HG02973 (cell line): Measurements from ENCODE around the gene CLEC5A.
"Not testable (repeated sequence)": the region's sequence is repeated elsewhere in the genome, so short reads cannot be mapped to it uniquely, and the experiment has no call there.

ENCODE experiments used
- ATAC-seq: cut with Tn5 transposase; IDR thresholded peaks from one replicate; pipeline ENCODE4 v1.9.1; 2021; ENCODE audit warnings: moderate library complexity; ENCODE audit not compliant: unreplicated experiment

CLEC5A gene

DNA sequence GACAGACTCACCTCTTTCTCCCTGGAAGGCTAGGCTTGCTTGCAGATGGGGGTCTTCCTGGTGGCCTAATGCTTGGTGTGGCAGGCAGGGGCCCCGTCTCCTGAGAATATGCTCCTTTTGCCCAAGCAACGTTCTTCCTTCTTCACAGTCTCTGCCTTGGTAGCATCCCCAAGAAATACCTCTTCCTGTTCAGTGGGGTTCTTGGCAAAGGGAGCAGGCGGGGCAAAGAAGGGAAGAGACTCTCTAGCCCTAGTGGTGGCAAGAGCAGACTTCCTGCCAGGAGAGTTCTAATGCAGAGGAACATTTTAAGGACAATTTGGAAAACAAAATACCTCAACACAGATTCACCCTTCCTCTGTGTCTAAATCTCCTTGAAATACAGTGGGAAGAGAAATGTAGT is at the start of gene CLEC5A:
TSS of gene CLEC5A (minus strand) at position 179 of the 400 bp plus-strand sequence. CDS start 682 bp downstream, outside the sequence.
- no peak for ATAC-seq

DNA sequence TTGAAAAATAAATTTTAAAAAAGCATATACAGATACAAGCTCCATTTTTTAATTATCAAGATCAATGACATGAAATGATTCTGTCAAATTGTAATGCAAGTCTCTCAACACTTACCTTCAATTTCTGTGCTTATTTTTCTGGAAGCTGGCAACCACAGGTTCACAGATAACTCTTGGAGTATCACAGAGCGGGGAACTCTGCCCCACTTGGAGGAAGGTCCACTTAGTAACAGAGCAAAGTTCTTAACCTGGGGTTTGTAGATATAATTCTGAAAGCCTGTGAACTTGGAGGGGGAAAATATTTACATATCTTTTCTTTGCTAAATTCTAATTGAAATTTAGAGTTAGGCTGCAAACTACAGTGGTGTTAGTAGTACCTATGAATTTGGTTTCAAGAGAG is 46.6 kb upstream of the CLEC5A start:
- ATAC-seq, result no peak

DNA sequence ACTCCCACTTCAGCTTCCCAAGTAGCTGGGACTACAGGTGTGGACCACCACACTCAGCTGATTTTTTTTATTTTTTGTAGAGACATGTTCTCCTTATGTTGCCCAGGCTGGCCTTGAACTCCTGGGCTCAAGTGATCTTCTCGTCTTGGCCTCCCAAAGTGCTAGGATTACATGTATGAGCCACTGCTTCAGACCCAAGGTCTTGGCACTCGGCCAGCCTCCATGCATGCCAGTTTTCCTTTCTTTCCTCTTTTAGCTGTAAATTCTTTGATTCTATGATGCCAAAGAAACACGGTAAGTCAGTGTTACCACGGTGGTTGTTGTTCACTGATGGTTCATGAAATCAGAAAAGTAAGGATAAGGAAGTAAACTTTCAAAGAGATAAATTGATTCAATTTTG is 45.9 kb upstream of the CLEC5A start:
- no peak for ATAC-seq

DNA sequence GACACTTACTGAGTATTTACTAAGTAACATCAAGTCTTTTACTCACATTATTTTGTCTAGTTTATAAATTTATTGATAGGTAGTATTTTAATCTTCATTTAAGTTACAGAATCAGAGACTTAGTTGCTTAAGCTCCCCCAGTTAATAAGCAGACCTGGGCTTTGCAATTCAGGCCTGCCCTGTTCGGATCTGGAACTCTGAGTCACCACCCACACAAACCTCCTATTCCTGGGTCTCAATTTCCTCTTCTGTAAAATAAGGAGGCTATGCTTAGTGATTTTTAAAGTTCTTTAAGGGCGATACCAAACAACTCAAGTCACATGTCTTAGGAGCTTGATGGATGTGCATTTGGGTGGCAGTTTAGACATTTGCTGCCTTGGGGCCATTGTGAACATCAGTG is 45.4 kb upstream of the CLEC5A start:
- ATAC-seq, result no peak

DNA sequence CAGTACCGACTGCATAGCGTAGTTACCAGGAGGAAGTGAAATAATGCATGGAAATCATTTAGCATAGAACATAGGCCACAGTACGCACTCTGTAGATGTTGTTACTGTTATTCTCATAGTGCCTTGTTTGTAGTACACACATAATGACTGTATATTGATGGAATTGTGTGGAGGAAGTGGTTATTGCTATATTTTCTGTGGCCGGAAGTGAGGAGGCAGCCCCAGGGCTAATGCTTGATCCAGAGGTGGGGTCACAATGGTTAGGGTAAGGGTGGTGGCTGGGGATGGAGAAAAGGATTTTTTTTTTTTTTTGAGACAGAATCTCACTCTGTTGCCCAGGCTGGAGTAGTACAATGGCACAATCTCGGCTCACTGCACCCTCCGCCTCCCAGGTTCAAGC is 44.4 kb upstream of the CLEC5A start:
- ATAC-seq, result no peak

DNA sequence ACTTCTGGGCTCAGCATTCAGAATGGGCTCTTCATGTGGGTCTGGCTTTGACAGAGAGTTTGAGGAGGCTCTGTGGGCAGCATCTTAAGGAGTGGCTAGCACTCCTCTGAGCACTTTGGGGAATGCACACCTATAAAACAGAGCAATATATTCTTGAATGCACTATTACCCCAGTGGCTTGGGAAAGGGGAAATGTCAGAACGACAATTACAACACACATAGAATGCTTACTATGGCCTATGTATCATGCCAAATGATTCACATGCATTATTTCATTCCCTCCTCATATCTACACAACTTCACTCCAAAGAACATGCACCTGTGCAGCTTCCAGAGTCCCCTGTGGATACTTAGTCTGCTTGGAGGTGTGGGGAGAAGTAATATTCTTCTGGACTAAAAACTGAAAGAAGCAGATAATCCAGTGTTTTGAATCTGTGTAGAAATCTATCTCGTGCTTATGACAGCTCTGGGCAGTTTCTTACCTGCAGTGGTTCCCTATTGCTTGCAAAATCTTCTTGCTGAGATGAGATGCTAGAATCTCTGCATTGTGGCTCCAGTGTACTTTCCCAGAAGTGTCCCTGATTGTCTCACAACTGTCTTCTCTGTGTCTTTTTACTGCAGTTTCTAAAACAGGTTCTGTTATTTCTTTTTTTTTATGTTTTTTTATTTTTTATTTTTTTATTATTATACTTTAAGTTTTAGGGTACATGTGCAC is 43.4 kb upstream of the CLEC5A start:
- no peak for ATAC-seq

DNA sequence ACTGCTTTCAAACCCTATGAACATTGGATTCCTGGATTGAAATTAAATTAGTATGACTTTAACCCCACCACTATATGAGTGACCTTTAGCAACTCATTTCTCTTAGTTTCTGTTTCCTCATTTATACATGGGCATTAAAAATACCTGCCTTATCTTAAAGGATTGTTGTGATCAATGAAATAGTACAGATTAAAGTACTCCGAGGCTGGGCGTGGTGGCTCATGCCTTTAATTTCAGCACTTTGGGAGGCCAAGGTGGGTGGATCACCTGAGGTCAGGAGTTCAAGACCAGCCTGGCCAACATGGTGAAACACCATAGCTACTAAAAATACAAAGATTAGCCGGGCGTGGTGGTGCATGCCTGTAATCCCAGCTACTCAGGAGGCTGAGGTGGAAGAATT is 41.0 kb upstream of the CLEC5A start:
- ATAC-seq, result not testable (repeated sequence)

DNA sequence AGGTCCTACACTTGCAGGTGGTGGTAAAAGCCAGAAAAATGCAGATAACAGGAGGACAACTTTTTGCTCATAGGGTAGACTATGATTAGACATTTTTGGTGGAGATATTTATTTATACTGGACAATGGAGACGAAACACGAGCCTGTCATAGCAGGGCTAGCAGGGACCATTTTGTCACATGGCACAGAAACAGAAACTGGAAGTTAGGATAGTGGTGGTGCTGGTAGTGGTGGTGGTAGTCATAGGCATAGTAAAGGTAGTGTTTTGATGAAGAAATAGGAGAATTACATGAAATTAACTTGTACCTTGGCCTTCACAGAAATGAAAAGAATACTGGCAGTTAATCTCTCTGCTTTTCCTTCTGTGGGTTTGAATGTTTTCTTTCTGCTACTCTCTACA is 40.1 kb upstream of the CLEC5A start:
- no peak for ATAC-seq

DNA sequence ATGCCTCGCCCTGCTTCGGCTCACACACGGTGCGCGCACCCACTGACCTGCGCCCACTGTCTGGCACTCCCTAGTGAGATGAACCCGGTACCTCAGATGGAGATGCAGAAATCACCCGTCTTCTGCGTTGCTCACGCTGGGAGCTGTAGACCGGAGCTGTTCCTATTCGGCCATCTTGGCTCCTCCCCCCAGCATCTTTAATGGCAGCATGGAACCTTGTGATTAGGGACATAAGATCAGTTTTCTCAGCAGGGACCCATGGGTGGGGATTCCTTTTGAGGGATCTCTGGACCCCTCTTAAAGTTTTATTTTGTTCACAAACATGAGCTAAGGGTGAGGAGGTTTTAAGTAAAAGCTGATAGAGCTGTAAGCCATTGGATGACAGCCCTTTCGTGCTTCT is 39.2 kb upstream of the CLEC5A start:
- not testable (repeated sequence) for ATAC-seq

DNA sequence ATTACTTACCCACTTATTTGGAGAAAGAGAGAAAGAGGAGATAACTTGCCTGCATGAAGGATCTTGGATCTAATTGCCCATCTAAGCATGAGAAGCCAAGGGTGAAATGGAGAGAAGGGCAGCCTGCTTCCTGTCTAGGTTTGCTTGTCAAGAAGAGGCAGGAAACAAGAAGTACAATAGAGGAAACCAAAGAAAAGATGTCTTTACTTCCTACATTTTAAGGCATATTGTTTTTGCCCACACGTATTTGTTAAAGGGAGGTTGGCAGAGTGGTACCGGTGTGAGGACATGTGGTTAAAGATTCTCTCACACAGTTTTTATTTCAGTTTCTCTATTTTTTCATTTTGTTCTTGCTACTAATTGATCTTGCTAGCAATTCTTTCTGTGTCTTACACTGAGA is 32.8 kb upstream of the CLEC5A start:
- no peak for ATAC-seq

DNA sequence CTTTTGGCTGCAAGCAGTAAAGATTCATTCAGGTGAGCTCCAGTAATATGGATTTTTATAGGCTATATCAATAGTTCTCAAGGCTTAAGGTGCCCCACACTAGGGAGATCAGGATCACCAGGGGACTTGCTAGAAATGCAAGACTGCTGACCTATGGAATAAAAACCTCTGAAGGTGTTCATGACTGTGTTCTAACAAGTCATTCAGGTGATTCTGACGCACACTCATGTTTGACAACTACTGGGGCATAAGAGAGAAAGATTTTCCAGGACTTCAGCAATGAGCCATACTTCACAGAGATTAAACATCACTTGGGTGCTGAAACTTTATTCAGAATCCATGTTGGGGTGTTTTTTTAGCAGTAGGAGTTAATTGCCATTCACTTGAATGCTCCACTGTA is 31.6 kb upstream of the CLEC5A start:
- ATAC-seq, result no peak

DNA sequence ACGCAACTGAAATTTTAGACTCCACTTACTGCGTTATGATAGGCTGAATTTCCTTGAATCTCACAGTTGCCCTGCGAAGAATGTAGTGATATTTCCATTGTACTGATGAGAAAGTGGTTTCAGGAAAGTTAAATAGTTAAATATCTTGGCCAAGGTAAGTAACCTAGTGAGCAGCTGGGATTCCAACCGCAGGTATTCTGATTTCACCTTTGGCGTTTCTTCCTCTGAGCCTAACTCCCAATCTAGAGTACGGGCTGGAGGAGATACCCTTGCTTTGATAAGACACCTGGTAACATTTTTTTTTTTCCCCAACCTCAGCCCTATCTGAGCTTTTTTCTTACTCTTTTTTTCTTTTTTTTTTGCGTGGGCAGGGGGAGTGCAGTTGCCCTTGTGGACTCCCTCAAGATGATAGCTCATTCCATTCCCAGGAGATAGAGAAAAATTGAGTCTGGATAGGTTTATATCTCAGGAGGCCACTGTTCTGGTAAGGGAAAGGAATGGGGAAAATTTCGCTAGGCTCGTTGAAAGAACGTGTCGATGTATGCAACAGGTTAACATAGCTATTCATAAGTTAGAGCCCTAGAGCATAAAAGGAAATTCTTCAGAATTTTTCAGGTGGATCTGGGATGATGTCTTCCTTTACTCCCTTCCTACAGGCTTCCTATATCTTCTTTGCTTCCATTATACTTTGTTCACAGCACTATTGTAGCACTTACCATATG is 29.9 kb upstream of the CLEC5A start:
- no peak for ATAC-seq

DNA sequence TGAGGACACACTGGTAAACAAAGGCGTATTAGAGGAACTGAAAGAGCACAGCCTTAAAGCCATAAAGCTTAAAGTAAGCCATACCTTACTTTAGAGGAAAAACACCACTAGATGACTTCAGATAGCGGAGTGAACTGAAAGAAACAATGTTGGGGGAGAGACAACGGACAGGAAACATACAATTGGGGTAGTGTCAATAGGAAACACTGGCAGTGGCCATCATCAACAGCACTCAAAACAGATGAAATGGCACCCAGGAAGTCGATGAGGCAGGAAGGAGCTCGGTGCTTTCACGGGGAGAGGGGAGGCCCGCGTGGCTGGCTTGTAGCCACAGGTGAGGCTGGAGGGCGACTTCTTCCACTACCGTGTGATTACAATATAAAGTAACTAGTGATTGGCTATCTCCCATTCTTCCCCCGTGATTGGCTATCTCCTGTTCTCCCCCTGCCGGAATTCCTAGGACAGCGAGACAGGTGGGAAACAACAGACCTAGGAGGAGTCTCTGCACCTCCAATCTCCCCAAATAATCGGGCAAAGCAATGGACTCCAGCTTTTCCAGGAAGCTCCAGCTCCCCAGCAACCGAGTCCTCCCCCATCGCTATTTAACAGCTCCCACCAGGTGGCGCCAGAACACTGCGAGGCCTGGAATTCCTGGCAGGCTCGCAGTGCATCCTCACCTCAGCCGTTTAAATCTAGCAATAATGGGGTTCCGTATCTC is 29.2 kb upstream of the CLEC5A start:
- ATAC-seq, result peak; percentile 87

DNA sequence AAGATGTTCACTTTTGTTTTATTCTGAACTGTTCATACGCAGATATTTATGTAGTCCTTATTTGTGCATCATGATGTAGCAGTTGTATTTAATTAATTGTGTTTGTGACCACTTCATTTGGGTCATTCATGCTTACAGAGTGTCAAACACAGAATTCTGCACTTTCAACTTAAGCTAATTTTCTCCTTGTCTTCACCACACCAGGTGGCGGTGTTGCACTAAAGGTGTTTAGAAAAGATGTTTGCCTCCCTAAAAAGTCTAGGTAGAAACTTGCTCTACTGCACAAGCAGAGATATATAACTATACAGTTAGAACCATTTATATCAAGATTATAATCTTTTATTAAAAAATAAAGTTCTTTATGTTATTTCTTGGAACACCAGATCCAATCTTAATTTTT is 28.1 kb upstream of the CLEC5A start:
- ATAC-seq, result no peak

DNA sequence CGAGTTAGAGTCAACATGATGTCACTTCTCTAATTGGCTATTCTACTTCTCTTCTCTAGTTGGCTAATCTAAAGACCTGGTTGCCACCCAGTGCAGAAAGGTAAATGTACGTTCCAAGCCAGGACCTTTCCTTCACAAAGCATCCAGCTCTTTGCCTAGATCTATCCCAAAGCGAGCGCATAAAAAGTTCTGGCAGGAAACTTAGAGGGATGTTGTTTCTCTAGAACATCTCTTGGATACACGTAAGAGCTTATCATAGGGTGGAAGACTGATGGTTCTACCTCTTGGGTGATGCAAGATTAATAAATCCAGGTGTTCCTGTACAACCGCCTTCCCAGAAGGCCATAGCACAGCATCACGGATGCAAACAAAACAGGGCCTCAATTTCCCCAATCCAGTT is 26.9 kb upstream of the CLEC5A start, which contains the start of gene TAS2R38:
TSS of gene TAS2R38 (minus strand) at position 101 of the 400 bp plus-strand sequence. CDS start at position 17, 84 bp downstream.
- ATAC-seq, result no peak

DNA sequence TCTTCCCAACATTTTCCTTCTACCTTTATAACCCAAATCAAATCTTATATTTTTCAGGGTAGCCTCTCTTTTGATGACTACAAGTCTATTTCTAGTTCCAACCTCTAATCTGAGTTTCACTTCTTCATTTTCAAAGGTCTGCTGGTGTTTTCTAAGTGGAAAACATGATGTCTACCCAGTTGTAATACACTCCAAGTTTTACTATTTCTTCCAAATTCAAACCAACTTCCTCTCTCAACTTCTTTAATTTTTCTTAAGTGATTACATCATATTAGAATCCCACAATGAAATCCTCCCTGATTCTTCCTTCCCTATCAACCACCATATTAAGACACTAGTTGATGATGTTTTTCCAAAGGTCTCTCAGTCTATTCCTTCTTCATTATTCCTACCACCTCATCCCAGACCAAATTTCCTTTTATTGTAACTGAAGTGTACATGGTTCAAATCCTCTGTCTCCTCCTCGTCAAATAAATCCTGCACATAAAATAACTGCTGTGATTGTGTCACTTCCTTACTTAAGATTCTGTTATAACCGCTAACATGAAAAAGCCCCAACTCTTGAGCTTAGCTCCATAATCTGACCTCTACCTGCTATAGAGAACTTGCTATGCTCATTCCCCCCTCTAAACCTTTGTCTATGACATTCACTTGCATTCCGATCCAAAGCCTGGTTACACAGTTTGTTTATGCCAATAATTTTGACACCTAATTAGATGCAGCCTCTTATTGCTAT is 14.1 kb upstream of the CLEC5A start:
- ATAC-seq, result peak; percentile 63

DNA sequence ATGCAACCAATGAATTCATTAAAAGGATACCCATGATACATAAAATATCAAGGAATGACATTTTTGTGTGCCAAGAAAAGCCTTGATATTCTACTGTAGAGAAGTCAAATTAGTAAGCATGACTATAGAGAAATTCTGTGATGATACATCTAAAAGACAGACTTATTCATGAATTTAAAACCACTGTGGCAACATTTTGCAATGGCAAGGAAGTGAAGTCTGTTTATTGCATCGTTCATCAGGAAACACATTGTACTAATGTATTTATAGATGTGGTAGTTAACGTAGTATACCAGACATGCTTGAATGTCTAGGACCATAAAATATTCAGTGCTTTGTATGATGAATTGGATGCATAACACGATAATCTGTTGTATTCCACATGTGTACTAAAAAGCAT is 9.3 kb upstream of the CLEC5A start:
- ATAC-seq, result no peak

DNA sequence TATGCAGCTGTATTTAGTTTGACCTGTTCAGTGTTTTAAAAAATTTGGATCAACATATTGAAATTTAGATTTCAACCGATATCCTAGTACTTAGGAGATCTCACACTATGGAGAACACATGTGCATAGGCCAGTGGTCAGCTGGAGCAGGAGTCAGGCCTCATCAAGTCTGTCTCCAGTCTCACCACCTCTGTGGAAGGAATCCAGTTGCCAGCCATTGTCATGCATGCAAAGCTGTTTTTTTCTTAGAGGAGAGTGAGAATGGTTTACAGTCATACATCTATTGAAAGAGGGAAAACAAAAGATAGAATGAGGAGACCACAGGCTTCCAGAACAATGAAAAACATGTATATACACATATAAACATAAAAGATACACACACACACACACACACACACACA is 7.6 kb upstream of the CLEC5A start:
- ATAC-seq, result no peak

DNA sequence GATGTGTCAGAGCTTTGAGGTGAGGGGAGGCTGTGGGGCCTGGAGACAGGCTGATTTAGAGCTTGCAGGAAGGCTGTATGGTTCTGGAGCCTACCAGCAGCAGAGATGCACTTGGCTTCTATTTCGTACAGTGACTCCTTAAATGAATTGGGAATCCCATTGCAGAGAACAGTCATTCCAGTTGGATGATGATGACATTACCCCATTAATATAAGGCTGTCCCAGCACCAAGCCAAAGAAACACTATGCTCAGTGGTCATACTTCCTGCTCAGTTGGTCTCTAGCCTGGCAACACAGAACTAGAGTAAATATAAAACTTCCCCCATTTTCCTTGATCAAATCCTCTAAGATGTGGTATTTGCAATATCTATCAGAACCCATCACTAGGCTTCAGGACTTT is 5.7 kb upstream of the CLEC5A start:
- ATAC-seq, result no peak

DNA sequence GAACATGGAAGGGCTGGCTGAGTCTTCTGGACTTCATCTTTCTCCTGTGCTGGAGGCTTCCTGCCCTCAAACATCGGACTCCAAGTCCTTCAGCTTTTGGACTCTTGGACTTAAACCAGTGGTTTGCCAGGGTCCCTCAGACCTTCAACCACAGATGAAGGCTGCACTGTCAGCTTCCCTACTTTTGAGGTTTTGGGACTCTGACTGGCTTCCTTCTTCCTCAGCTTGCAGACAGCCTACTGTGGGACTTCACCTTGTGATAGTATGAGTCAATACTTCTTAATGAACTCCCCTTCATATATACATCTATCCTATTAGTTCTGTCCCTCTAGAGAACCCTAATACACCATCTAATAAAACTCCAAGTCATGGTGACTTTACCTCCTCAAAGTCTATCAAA is 4.0 kb upstream of the CLEC5A start:
- no peak for ATAC-seq

DNA sequence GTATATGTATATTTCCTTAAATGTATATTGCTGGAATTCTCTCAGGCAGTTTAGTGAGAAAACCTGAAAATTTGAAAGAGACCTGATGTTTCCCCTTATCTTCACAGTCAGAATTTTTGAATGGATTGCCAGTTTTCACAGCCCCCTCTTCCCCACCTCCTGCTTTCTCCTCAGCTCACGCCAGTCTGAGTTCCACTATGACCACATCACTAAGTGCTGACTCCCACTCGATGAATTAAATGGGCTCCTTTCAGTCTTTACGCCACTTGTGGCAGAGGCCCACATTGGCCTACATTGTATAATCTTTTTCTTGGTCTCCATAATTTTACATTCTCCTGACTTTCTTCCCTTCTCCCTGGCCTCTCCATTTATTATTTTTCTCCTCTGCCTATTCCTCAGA is 3.1 kb upstream of the CLEC5A start:
- ATAC-seq, result no peak
